A549 (cell line): ENCODE results near the gene OR11H6. TPM values are rescaled to one million over a fixed set of nuclear protein-coding genes. Genes with fewer than 3 reads are reported as not detected.

Experiments used
- ATAC-seq, 2 experiments: fragments of 200-7000 bp in 1 of 2; fragments of >200 bp in 1 of 2; cut with Nextera tagmentation in 1 of 2; cut with Tn5 transposase in 1 of 2; 3 replicates each; pipeline versions ENCODE4 v1.8.0 to v1.9.1; 2018 to 2020; ENCODE audit warnings: mild to moderate bottlenecking in 1 of 2, moderate library complexity in 1 of 2
- CTCF ChIA-PET: fragments of 300-600 bp; sonication (Branson Sonifier 250); formaldehyde crosslinking; extraction: SDS; loops from one replicate; lab custom pipeline; 2021; ENCODE audit warnings: antibody characterized with exemption, inconsistent platforms; lab: Yijun Ruan, JAX
- POLR2A ChIA-PET: fragments of 350-600 bp; formaldehyde crosslinking; extraction: SDS; loops from one replicate; lab custom pipeline; 2021; ENCODE audit warnings: antibody characterized with exemption, inconsistent platforms; lab: Yijun Ruan, JAX
- DNase-seq, 2 experiments: peaks; one replicate each; pipeline versions ENCODE4 v3.0.0 to v3.0.0-alpha.2; 2011 to 2016; ENCODE audit warnings: low read depth in 1 of 2, low spot score in 1 of 2
- FAIRE-seq: peaks from 2 replicates; lab custom pipeline; 2011; peaks lifted over from hg19 to GRCh38; lab: Jason Lieb, UNC
- H3K27ac ChIP-seq, 2 experiments: fragments of >200 bp; sonication (Bioruptor Twin); formaldehyde crosslinking; 3 replicates each; pipeline ENCODE4 v1.5.1; 2016 to 2017
- H3K4me1 ChIP-seq: fragments of >200 bp; sonication (Bioruptor Twin); formaldehyde crosslinking; 3 replicates; pipeline ENCODE4 v1.6.1; 2016
- H3K4me2 ChIP-seq: fragments of >200 bp; sonication (Bioruptor Twin); formaldehyde crosslinking; 3 replicates; pipeline ENCODE4 v1.6.1; 2016
- H3K4me3 ChIP-seq: fragments of >200 bp; sonication (Bioruptor Twin); formaldehyde crosslinking; 3 replicates; pipeline ENCODE4 v1.5.1; 2016
- H3K9me3 ChIP-seq: fragments of >200 bp; sonication (Bioruptor Twin); formaldehyde crosslinking; 3 replicates; pipeline ENCODE4 v1.6.1; 2016
- BCL3 ChIP-seq: fragments of >200 bp; sonication (Bioruptor Twin); formaldehyde crosslinking; IDR thresholded peaks from 3 replicates; pipeline ENCODE4 v1.6.1; 2016
- BHLHE40 ChIP-seq: IDR thresholded peaks from 2 replicates; pipeline ENCODE4 v1.6.1; 2012; ENCODE audit warnings: low read depth, low read length, inconsistent platforms
- EHF ChIP-seq: fragments of 250-450 bp; sonication (Bioruptor Pico); IDR thresholded peaks from 2 replicates; pipeline ENCODE4 v1.5.0; 2020; ENCODE audit warnings: mild to moderate bottlenecking
- EHMT2 ChIP-seq: fragments of 200-600 bp; sonication (generic); IDR thresholded peaks from 2 replicates; pipeline ENCODE4 v1.6.1; 2016; ENCODE audit warnings: antibody characterized with exemption, low read depth, mild to moderate bottlenecking, moderate library complexity
- ELK1 ChIP-seq: fragments of 150-350 bp; IDR thresholded peaks from 2 replicates; pipeline ENCODE4 v1.6.1; 2014; ENCODE audit warnings: low read depth, mild to moderate bottlenecking, low read length
- FOSB ChIP-seq: fragments of 250-450 bp; sonication (Bioruptor Pico); IDR thresholded peaks from 2 replicates; pipeline ENCODE4 v1.5.0; 2020; ENCODE audit warnings: mild to moderate bottlenecking, moderate library complexity
- FOXS1 ChIP-seq: fragments of 250-450 bp; sonication (Bioruptor Pico); IDR thresholded peaks from 2 replicates; pipeline ENCODE4 v1.5.0; 2020; ENCODE audit warnings: mild to moderate bottlenecking, moderate library complexity
- GATA3 ChIP-seq: IDR thresholded peaks from 2 replicates; pipeline ENCODE4 v1.6.1; 2012; ENCODE audit warnings: borderline replicate concordance
- HEYL ChIP-seq: fragments of 250-450 bp; sonication (Bioruptor Pico); IDR thresholded peaks from 2 replicates; pipeline ENCODE4 v1.8.0; 2021; ENCODE audit warnings: mild to moderate bottlenecking, moderate library complexity
- HOXB13 ChIP-seq: fragments of 250-450 bp; sonication (Bioruptor Pico); IDR thresholded peaks from 2 replicates; pipeline ENCODE4 v1.5.0; 2020; ENCODE audit warnings: low read depth, mild to moderate bottlenecking, moderate library complexity
- JUNB ChIP-seq: fragments of >200 bp; sonication (Bioruptor Twin); formaldehyde crosslinking; IDR thresholded peaks from 2 replicates; pipeline ENCODE4 v1.6.1; 2016
- MAFK ChIP-seq: fragments of 450-650 bp; IDR thresholded peaks from 2 replicates; pipeline ENCODE4 v1.6.1; 2014; ENCODE audit not compliant: partially characterized antibody
- MAZ ChIP-seq: fragments of 150-350 bp; IDR thresholded peaks from 2 replicates; pipeline ENCODE4 v1.6.1; 2014; ENCODE audit warnings: antibody characterized with exemption, low read depth, low read length, borderline replicate concordance
- NR3C1 ChIP-seq: fragments of >200 bp; sonication (Bioruptor Twin); formaldehyde crosslinking; IDR thresholded peaks from 3 replicates; pipeline ENCODE4 v1.6.1; 2017
- POLR2AphosphoS2 ChIP-seq: conservative IDR thresholded peaks from 2 replicates; pipeline ENCODE4 v1.6.1; 2012; ENCODE audit warnings: low read length, improper control_type of control experiment, inconsistent platforms
- RNF2 ChIP-seq: fragments of 200-600 bp; sonication (generic); IDR thresholded peaks from 2 replicates; pipeline ENCODE4 v1.6.1; 2016; ENCODE audit warnings: low read depth, mild to moderate bottlenecking, antibody characterized with exemption, moderate library complexity, borderline replicate concordance
- TFCP2L1 ChIP-seq: fragments of 250-450 bp; sonication (Bioruptor Pico); IDR thresholded peaks from 2 replicates; pipeline ENCODE4 v1.5.0; 2021; ENCODE audit warnings: mild to moderate bottlenecking
- USF2 ChIP-seq: fragments of 450-650 bp; IDR thresholded peaks from 2 replicates; pipeline ENCODE4 v1.6.1; 2014; ENCODE audit warnings: antibody characterized with exemption
- ZNF302 ChIP-seq: fragments of 250-450 bp; sonication (Bioruptor Pico); IDR thresholded peaks from 2 replicates; pipeline ENCODE4 v1.9.0; 2021; ENCODE audit warnings: inconsistent platforms, mild to moderate bottlenecking, moderate library complexity
- ZSCAN20 ChIP-seq: fragments of 250-450 bp; sonication (Bioruptor Pico); IDR thresholded peaks from 2 replicates; pipeline ENCODE4 v1.8.0; 2022; ENCODE audit warnings: mild to moderate bottlenecking, moderate library complexity
- WGBS: methylation state at CpG from one replicate; pipeline ENCODE4 v1.1.6; 2017; ENCODE audit errors: missing lambda C conversion rate; 5-methylcytosine and 5-hydroxymethylcytosine counted together
- polyA plus RNA-seq, 4 experiments: library from polyadenylated mRNA; depleted of rRNA in 3 of 4; stranded (reverse); fragments of >200 nt; fragmentation: RNase III in 1 of 4; extraction: RNeasy Plus Mini Kit Qiagen cat#74134 plus additional on column Dnase treatment in 1 of 4; gene quantifications; 2 replicates in 3 of 4; 3 replicates in 1 of 4; pipeline ENCODE4 v1.2.3, GENCODE V29; 2011 to 2017
- TF ChIP-seq, protein P1 (sequence below): fragments of 250-450 bp; sonication (Bioruptor Pico); IDR thresholded peaks from 2 replicates; pipeline ENCODE4 v1.5.0; 2020; ENCODE audit warnings: low read depth, mild to moderate bottlenecking, moderate library complexity
- TF ChIP-seq, protein P2 (sequence below): fragments of 200-600 bp; sonication (generic); IDR thresholded peaks from 2 replicates; pipeline ENCODE4 v1.6.1; 2016; ENCODE audit warnings: antibody characterized with exemption, mild to moderate bottlenecking, moderate library complexity

The OR11H6 gene
- polyA plus RNA-seq, 2 of the 4 experiments (the other 2 are of a cell fraction), result not detected

- Histone ChIP-seq H3K4me2 (no peak overlapping the region), H3K9me3 (no peaks in the 10 kb centered on the region), H3K27ac (no peak overlapping the region), H3K4me1 (no peaks in the 10 kb centered on the region), H3K4me3 (no peak overlapping the region)
- TF ChIP-seq, protein P1, sequence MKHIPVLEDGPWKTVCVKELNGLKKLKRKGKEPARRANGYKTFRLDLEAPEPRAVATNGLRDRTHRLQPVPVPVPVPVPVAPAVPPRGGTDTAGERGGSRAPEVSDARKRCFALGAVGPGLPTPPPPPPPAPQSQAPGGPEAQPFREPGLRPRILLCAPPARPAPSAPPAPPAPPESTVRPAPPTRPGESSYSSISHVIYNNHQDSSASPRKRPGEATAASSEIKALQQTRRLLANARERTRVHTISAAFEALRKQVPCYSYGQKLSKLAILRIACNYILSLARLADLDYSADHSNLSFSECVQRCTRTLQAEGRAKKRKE (CRISPR knock-in tag), result no peak
- no peak for TF ChIP-seq HEYL (CRISPR knock-in tag)
- no peak for TF ChIP-seq BHLHE40
- no peak for TF ChIP-seq FOXS1 (CRISPR knock-in tag)
- no peak for TF ChIP-seq MAFK
- no peak for TF ChIP-seq FOSB (CRISPR knock-in tag)
- no peak for TF ChIP-seq BCL3
- TF ChIP-seq HOXB13 (CRISPR knock-in tag), result no peak
- no peak for TF ChIP-seq USF2
- TF ChIP-seq MAZ, result no peak
- TF ChIP-seq, protein P2, sequence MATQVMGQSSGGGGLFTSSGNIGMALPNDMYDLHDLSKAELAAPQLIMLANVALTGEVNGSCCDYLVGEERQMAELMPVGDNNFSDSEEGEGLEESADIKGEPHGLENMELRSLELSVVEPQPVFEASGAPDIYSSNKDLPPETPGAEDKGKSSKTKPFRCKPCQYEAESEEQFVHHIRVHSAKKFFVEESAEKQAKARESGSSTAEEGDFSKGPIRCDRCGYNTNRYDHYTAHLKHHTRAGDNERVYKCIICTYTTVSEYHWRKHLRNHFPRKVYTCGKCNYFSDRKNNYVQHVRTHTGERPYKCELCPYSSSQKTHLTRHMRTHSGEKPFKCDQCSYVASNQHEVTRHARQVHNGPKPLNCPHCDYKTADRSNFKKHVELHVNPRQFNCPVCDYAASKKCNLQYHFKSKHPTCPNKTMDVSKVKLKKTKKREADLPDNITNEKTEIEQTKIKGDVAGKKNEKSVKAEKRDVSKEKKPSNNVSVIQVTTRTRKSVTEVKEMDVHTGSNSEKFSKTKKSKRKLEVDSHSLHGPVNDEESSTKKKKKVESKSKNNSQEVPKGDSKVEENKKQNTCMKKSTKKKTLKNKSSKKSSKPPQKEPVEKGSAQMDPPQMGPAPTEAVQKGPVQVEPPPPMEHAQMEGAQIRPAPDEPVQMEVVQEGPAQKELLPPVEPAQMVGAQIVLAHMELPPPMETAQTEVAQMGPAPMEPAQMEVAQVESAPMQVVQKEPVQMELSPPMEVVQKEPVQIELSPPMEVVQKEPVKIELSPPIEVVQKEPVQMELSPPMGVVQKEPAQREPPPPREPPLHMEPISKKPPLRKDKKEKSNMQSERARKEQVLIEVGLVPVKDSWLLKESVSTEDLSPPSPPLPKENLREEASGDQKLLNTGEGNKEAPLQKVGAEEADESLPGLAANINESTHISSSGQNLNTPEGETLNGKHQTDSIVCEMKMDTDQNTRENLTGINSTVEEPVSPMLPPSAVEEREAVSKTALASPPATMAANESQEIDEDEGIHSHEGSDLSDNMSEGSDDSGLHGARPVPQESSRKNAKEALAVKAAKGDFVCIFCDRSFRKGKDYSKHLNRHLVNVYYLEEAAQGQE, result no peak
- TF ChIP-seq EHMT2, result no peak
- TF ChIP-seq ZNF302 (CRISPR knock-in tag), result no peak
- no peak for TF ChIP-seq ZSCAN20 (CRISPR knock-in tag)
- no peak for TF ChIP-seq POLR2AphosphoS2
- no peak for TF ChIP-seq TFCP2L1 (CRISPR knock-in tag)
- TF ChIP-seq NR3C1, result no peak
- ChIA-PET POLR2A (no interaction called here), CTCF (no interaction called here)
- DNase-seq (no peak), FAIRE-seq (no peak), ATAC-seq (no peak)
- WGBS, result 52% methylated on average over 5 of the region's 6 CpGs
These were observed 26.1 kb upstream of the OR11H6 start for GRCh38 chr14:20197459-20197858.

DNA sequence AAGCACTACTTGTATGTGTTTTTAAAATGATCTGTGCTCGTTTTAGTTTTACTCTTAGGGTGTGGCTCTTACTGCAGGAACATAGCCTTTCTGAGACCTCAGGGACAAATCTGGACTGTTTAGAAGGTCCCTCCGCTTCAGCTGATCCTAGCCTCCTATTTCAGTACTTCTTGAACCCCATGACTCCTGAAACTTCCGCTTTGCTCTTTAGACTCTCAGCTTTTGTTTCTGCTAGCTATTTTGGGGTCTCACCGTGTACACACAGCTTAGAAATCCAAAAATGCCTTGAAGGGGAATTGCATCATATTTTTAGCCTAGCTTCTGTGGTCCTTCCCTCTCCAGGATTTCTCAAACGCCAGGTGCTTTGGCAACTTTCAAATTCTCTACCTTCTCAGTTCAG, 24.5 kb upstream of the OR11H6 start:
- no peak overlapping the region for H3K27ac ChIP-seq
- ChIA-PET POLR2A (no interaction called here), CTCF (interaction anchor here (0.7 kb wide), 1 partner anchor 45 kb away, joined by 3 read pairs; no protein-coding TSS in a partner anchor)
- no peak overlapping the region for H3K4me2 ChIP-seq
- no peak for TF ChIP-seq HEYL (CRISPR knock-in tag)
- no peak for TF ChIP-seq ZSCAN20 (CRISPR knock-in tag)
- no peak for TF ChIP-seq JUNB
- no peak for TF ChIP-seq ELK1
- no peak for TF ChIP-seq GATA3
- TF ChIP-seq RNF2, result no peak
- no peak for TF ChIP-seq EHF (CRISPR knock-in tag)
- H3K4me1 ChIP-seq, result no peaks in the 10 kb centered on the region
- H3K4me3 ChIP-seq, result no peak overlapping the region
- WGBS, result 5% methylated on average over 5 of the region's 5 CpGs
- no peaks in the 10 kb centered on the region for H3K9me3 ChIP-seq
- ATAC-seq (no peak), FAIRE-seq (no peak), DNase-seq (no peak)
